Ishikawa (cell line): ENCODE data around the gene FBXL5.

ENCODE experiments used
- CEBPB ChIP-seq: IDR thresholded peaks from 2 replicates; pipeline ENCODE4 v1.6.1; 2012
- EP300 ChIP-seq: IDR thresholded peaks from 2 replicates; pipeline ENCODE4 v1.6.1; 2012; ENCODE audit warnings: borderline replicate concordance
- FOXM1 ChIP-seq: IDR thresholded peaks from 2 replicates; pipeline ENCODE4 v1.6.1; 2012; ENCODE audit warnings: low read depth, borderline replicate concordance
- NFIC ChIP-seq: IDR thresholded peaks from 2 replicates; pipeline ENCODE4 v1.6.1; 2012
- RAD21 ChIP-seq: IDR thresholded peaks from 2 replicates; pipeline ENCODE4 v1.6.1; 2012; ENCODE audit warnings: low read depth
- REST ChIP-seq: IDR thresholded peaks from 2 replicates; pipeline ENCODE4 v1.6.1; 2012; ENCODE audit warnings: low read depth, mild to moderate bottlenecking
- TAF1 ChIP-seq: IDR thresholded peaks from 2 replicates; pipeline ENCODE4 v1.6.1; 2012; ENCODE audit warnings: low read depth, mild to moderate bottlenecking
- YY1 ChIP-seq: IDR thresholded peaks from 2 replicates; pipeline ENCODE4 v1.6.1; 2012; ENCODE audit warnings: low read depth
- ZBTB7A ChIP-seq: IDR thresholded peaks from 2 replicates; pipeline ENCODE4 v1.6.1; 2012; ENCODE audit warnings: low read depth
- TF ChIP-seq, protein P1 (sequence below): IDR thresholded peaks from 2 replicates; pipeline ENCODE4 v1.6.1; 2012
- TF ChIP-seq, protein P2 (sequence below): IDR thresholded peaks from 2 replicates; pipeline ENCODE4 v1.6.1; 2012

DNA sequence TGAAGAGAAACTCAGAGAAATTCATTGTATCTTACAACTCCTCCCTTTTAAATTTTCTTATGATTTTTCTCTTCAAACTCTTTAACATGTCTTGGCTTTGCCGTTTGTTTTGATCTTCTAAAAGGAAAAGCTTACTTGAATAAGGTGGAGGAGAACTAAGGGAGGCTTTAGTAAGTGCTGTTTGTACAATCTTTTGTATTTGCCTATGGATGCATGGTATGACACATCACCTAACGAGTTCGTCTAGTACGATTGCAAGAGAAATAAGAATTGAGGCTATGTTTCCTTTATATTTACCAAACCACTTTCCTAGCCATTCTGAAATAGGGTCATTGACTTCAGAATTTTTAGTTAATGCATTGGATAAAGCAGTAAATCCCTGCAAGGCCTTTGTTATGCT lies 39.3 kb upstream of the FBXL5 start:
- TF ChIP-seq TAF1 (no peak), RAD21 (no peak), EP300 (peak; percentile 29; the same call in 1 of the 2 replicates), FOXM1 (no peak; the same call in 1 of the 2 replicates), CEBPB (0 out of 2 replicates have a peak, but pooled peaks have one; percentile 8), ZBTB7A (no peak), REST (no peak), NFIC (no peak), YY1 (no peak)
- TF ChIP-seq, protein P1, sequence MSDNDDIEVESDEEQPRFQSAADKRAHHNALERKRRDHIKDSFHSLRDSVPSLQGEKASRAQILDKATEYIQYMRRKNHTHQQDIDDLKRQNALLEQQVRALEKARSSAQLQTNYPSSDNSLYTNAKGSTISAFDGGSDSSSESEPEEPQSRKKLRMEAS, result no peak
- TF ChIP-seq, protein P2, sequence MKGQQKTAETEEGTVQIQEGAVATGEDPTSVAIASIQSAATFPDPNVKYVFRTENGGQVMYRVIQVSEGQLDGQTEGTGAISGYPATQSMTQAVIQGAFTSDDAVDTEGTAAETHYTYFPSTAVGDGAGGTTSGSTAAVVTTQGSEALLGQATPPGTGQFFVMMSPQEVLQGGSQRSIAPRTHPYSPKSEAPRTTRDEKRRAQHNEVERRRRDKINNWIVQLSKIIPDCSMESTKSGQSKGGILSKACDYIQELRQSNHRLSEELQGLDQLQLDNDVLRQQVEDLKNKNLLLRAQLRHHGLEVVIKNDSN, result no peak
